PC-9 (cell line): ENCODE results near the gene PLEKHH1. TPM values are rescaled to one million over a fixed set of nuclear protein-coding genes. Genes with fewer than 3 reads are reported as not detected.

Experiments used
- BruUV-seq: library from RNA; stranded (reverse); fragments of 400-500 nt; replicated peaks from 2 replicates; lab custom pipeline; 2021; lab: Mats Ljungman, UMichigan
- CTCF ChIA-PET: fragments of 300-600 bp; sonication (Branson Sonifier 250); formaldehyde crosslinking; loops from one replicate; lab custom pipeline; 2022; ENCODE audit warnings: antibody characterized with exemption; lab: Charles Lee
- POLR2A ChIA-PET: fragments of 300-600 bp; sonication (Branson Sonifier 250); formaldehyde crosslinking; loops from one replicate; lab custom pipeline; 2022; ENCODE audit warnings: antibody characterized with exemption; ENCODE audit not compliant: unreplicated experiment; lab: Charles Lee
- DNase-seq, 2 experiments: peaks; one replicate each; pipeline versions ENCODE4 v3.0.0 to v3.0.0-alpha.2; 2015 to 2022; ENCODE audit warnings: mixed read lengths in 1 of 2
- H2AFZ ChIP-seq: fragments of 200-600 bp; sonication (generic); 2 replicates; pipeline ENCODE4 v1.8.1; 2017; ENCODE audit warnings: antibody characterized with exemption
- H3F3A ChIP-seq: fragments of 200-600 bp; sonication (generic); 2 replicates; pipeline ENCODE4 v1.8.1; 2017; ENCODE audit warnings: antibody characterized with exemption, mild to moderate bottlenecking, low read depth; ENCODE audit not compliant: insufficient read depth
- H3K27ac ChIP-seq: fragments of 200-600 bp; sonication (generic); 2 replicates; pipeline ENCODE4 v1.6.1; 2016; ENCODE audit warnings: mixed run types
- H3K27me3 ChIP-seq: fragments of 200-600 bp; sonication (generic); 2 replicates; pipeline ENCODE4 v1.6.1; 2016; ENCODE audit warnings: low read depth, mixed run types; ENCODE audit not compliant: insufficient read depth
- H3K36me3 ChIP-seq: fragments of 200-600 bp; sonication (generic); 2 replicates; pipeline ENCODE4 v1.6.1; 2016; ENCODE audit warnings: low read depth, mixed run types
- H3K4me1 ChIP-seq: fragments of 200-600 bp; sonication (generic); replicated peaks from 2 replicates; pipeline ENCODE4 v1.6.1; 2016; ENCODE audit warnings: mixed run types; ENCODE audit not compliant: insufficient read depth
- H3K4me2 ChIP-seq: fragments of 200-600 bp; sonication (generic); 2 replicates; pipeline ENCODE4 v1.6.1; 2017; ENCODE audit warnings: mixed run types
- H3K4me3 ChIP-seq: fragments of 200-600 bp; sonication (generic); 2 replicates; pipeline ENCODE4 v1.6.1; 2016; ENCODE audit warnings: mixed run types
- H3K79me2 ChIP-seq: fragments of 200-600 bp; sonication (generic); 2 replicates; pipeline ENCODE4 v1.6.1; 2017; ENCODE audit warnings: low read depth, mixed run types
- H3K9me2 ChIP-seq: fragments of 200-600 bp; sonication (generic); 2 replicates; pipeline ENCODE4 v1.8.1; 2017; ENCODE audit warnings: mild to moderate bottlenecking; ENCODE audit not compliant: insufficient read depth
- H3K9me3 ChIP-seq: fragments of 200-600 bp; sonication (generic); 2 replicates; pipeline ENCODE4 v1.8.1; 2016; ENCODE audit warnings: low read depth; ENCODE audit not compliant: insufficient read depth
- H4K20me1 ChIP-seq: fragments of 200-600 bp; sonication (generic); 2 replicates; pipeline ENCODE4 v1.8.1; 2017; ENCODE audit not compliant: insufficient read depth
- EZH2 ChIP-seq: fragments of 200-600 bp; sonication (generic); IDR thresholded peaks from 2 replicates; pipeline ENCODE4 v1.8.0; 2017; ENCODE audit warnings: antibody characterized with exemption, low read depth
- intact Hi-C: fragments of 100-400 bp; cut with micrococcal nuclease; formaldehyde crosslinking; loops from one replicate; pipeline ENCODE4 v1.10.0; 2022; ENCODE audit not compliant: unreplicated experiment
- total RNA-seq: library from RNA; stranded (reverse); gene quantifications from 2 replicates; pipeline ENCODE4 v1.2.3, GENCODE V29; 2021
- TF ChIP-seq, protein P1 (sequence below): fragments of 200-600 bp; sonication (generic); conservative IDR thresholded peaks from 2 replicates; pipeline ENCODE4 v1.6.1; 2017; ENCODE audit warnings: mixed run types, antibody characterized with exemption, mild to moderate bottlenecking, moderate library complexity

PLEKHH1 gene
- total RNA-seq, 1 experiment from 2014 or later = 13.6 TPM

GRCh38 chr14:67579040-67579439, 46.0 kb downstream of the PLEKHH1 start:
- Histone ChIP-seq H2AFZ (no peak overlapping the region), H3K4me2 (no peak overlapping the region), H3K27ac (no peak overlapping the region), H3K9me3 (no peaks in the 10 kb centered on the region), H3F3A (no peaks in the 10 kb centered on the region), H3K4me3 (no peak overlapping the region), H4K20me1 (no peaks in the 10 kb centered on the region), H3K79me2 (no peaks in the 10 kb centered on the region), H3K36me3 (no peaks in the 10 kb centered on the region), H3K9me2 (no peaks in the 10 kb centered on the region), H3K27me3 (no peaks in the 10 kb centered on the region), H3K4me1 (no peaks in the 10 kb centered on the region)
- CTCF ChIA-PET = no interaction called here
- no TSS peak for BruUV-seq
- TF ChIP-seq EZH2 = no peak
- TF ChIP-seq, protein P1, sequence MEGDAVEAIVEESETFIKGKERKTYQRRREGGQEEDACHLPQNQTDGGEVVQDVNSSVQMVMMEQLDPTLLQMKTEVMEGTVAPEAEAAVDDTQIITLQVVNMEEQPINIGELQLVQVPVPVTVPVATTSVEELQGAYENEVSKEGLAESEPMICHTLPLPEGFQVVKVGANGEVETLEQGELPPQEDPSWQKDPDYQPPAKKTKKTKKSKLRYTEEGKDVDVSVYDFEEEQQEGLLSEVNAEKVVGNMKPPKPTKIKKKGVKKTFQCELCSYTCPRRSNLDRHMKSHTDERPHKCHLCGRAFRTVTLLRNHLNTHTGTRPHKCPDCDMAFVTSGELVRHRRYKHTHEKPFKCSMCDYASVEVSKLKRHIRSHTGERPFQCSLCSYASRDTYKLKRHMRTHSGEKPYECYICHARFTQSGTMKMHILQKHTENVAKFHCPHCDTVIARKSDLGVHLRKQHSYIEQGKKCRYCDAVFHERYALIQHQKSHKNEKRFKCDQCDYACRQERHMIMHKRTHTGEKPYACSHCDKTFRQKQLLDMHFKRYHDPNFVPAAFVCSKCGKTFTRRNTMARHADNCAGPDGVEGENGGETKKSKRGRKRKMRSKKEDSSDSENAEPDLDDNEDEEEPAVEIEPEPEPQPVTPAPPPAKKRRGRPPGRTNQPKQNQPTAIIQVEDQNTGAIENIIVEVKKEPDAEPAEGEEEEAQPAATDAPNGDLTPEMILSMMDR = no peak
- DNase-seq = no peak
- POLR2A ChIA-PET = interaction anchor here (0.6 kb wide), 1 partner anchor 85 kb away, joined by 7 read pairs; no protein-coding TSS in a partner anchor
- intact Hi-C loops = no loop called here

- ChIA-PET POLR2A (no interaction called here), CTCF (no interaction called here)
- H3K36me3 ChIP-seq = no peaks in the 10 kb centered on the region
- no TSS peak for BruUV-seq
- H4K20me1 ChIP-seq = no peaks in the 10 kb centered on the region
- no peaks in the 10 kb centered on the region for H3K27me3 ChIP-seq
- H3K9me2 ChIP-seq = no peaks in the 10 kb centered on the region
- H3F3A ChIP-seq = no peaks in the 10 kb centered on the region; the same call in 1 of the 2 replicates
- intact Hi-C loops = no loop called here
- H3K79me2 ChIP-seq = no peaks in the 10 kb centered on the region
- H3K4me2 ChIP-seq = no peak overlapping the region
- no peak overlapping the region for H3K27ac ChIP-seq
- TF ChIP-seq, protein P1 = no peak
- no peak for TF ChIP-seq EZH2
- no peak overlapping the region for H3K4me3 ChIP-seq
- no peak overlapping the region for H2AFZ ChIP-seq
- H3K4me1 ChIP-seq = no peaks in the 10 kb centered on the region
- DNase-seq = no peak
- no peaks in the 10 kb centered on the region for H3K9me3 ChIP-seq
Observed at GRCh38 chr14:67579636-67580035, 46.5 kb downstream of the PLEKHH1 start.

GRCh38 chr14:67580336-67581171, 47.5 kb downstream of the PLEKHH1 start:
- H3K36me3 ChIP-seq = no peaks in the 10 kb centered on the region
- no peak overlapping the region for H2AFZ ChIP-seq
- H3K79me2 ChIP-seq = no peaks in the 10 kb centered on the region
- TF ChIP-seq, protein P1 = no peak
- TF ChIP-seq EZH2 = no peak
- ChIA-PET CTCF (interaction anchor here (2.0 kb wide), 1 partner anchor 124 kb away, joined by 6 read pairs; no protein-coding TSS in a partner anchor), POLR2A (no interaction called here)
- no peaks in the 10 kb centered on the region for H4K20me1 ChIP-seq
- no peaks in the 10 kb centered on the region for H3K27me3 ChIP-seq
- no peak overlapping the region for H3K4me2 ChIP-seq
- no peak for DNase-seq
- H3K4me3 ChIP-seq = no peak overlapping the region
- no peaks in the 10 kb centered on the region; the same call in 1 of the 2 replicates for H3F3A ChIP-seq
- H3K9me3 ChIP-seq = no peaks in the 10 kb centered on the region
- H3K9me2 ChIP-seq = no peaks in the 10 kb centered on the region
- no TSS peak for BruUV-seq
- no peaks in the 10 kb centered on the region for H3K4me1 ChIP-seq
- no peak overlapping the region for H3K27ac ChIP-seq
- intact Hi-C loops = no loop called here
